Activated naive CD8-positive, alpha-beta T cell treated with anti-CD3 and anti-CD28 coated beads for 36 hours (primary cell): Measurements from ENCODE around the gene CALCR. TPM values are rescaled to one million over a fixed set of nuclear protein-coding genes. Genes with fewer than 3 reads are reported as not detected.
"Not testable (repeated sequence)": the region's sequence is repeated elsewhere in the genome, so short reads cannot be mapped to it uniquely, and the experiment has no call there.

Source experiments
- DNase-seq: peaks from one replicate; pipeline ENCODE4 v3.0.0; 2021
- H3K27ac Mint-ChIP-seq: one replicate; pipeline ENCODE4 v1.8.0; 2022; ENCODE audit warnings: mild to moderate bottlenecking, moderate library complexity, mixed read lengths
- H3K27me3 Mint-ChIP-seq: one replicate; pipeline ENCODE4 v1.8.0; 2022; ENCODE audit warnings: mild to moderate bottlenecking, mixed read lengths
- H3K36me3 Mint-ChIP-seq: one replicate; pipeline ENCODE4 v1.8.0; 2021; ENCODE audit warnings: mild to moderate bottlenecking, mixed read lengths
- H3K4me1 Mint-ChIP-seq: one replicate; pipeline ENCODE4 v1.8.0; 2021; ENCODE audit warnings: mixed read lengths
- H3K4me3 Mint-ChIP-seq: one replicate; pipeline ENCODE4 v1.8.0; 2022; ENCODE audit warnings: mild to moderate bottlenecking, moderate library complexity, mixed read lengths
- H3K9me3 Mint-ChIP-seq: one replicate; pipeline ENCODE4 v1.8.0; 2022; ENCODE audit warnings: mixed read lengths
- total RNA-seq, 2 experiments: library from RNA; stranded (reverse); gene quantifications; one replicate each; pipeline ENCODE4 v1.2.3, GENCODE V29; 2021

Gene CALCR
- total RNA-seq, 2 experiments from 2014 or later: not detected

DNA sequence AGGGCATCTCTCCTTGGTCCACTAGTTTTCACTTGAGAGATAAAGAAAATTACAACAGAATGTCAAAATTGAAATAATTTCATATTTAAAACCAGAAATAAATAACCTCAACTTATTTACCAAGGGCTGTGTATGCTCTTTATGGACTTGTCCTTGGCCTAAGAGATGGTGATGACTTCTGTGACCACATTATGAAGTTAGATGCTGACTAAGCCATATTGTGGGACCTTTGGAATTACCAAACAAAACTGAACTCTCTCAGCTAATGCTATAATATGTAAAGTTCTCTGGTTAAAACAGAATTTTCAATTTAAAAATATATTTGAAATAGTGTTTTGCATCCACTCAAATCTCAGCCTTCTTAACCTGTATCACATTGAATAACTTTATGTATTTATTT is 38.9 kb downstream of the CALCR start:
- no peak for DNase-seq
- Mint-ChIP-seq H3K27ac (no peak overlapping the region), H3K4me3 (no peak overlapping the region), H3K36me3 (no peaks in the 10 kb centered on the region), H3K4me1 (no peaks in the 10 kb centered on the region), H3K27me3 (no peaks in the 10 kb centered on the region), H3K9me3 (no peaks in the 10 kb centered on the region)

DNA sequence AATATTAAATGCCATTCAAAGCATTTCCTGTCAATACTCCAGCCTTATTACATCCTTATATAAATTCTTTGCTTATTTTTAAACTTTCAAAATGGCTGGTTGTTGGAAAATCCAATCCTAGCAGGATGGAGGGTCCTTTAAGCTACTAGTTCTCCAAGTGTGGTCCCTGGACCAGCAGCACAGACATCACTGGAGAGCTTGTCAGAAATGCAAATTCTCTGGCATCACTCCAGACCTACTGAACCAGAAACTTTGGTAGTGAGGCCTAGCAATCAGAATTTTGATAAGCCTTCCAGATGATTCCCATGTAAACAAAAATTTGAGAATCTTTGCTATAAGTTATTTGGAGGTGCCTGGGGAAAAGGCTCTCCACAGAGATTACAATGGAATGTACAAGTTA is 43.8 kb downstream of the CALCR start:
- Mint-ChIP-seq H3K27ac (no peak overlapping the region), H3K9me3 (no peaks in the 10 kb centered on the region), H3K27me3 (no peaks in the 10 kb centered on the region), H3K36me3 (no peaks in the 10 kb centered on the region), H3K4me3 (no peak overlapping the region), H3K4me1 (no peaks in the 10 kb centered on the region)
- DNase-seq: no peak

- H3K36me3 Mint-ChIP-seq: no peaks in the 10 kb centered on the region
- no peaks in the 10 kb centered on the region for H3K9me3 Mint-ChIP-seq
- no peaks in the 10 kb centered on the region for H3K4me1 Mint-ChIP-seq
- H3K27ac Mint-ChIP-seq: no peak overlapping the region
- no peaks in the 10 kb centered on the region for H3K27me3 Mint-ChIP-seq
- no peak for DNase-seq
- no peak overlapping the region for H3K4me3 Mint-ChIP-seq
Observed at GRCh38 chr7:93516834-93517233, 57.7 kb downstream of the CALCR start.

DNA sequence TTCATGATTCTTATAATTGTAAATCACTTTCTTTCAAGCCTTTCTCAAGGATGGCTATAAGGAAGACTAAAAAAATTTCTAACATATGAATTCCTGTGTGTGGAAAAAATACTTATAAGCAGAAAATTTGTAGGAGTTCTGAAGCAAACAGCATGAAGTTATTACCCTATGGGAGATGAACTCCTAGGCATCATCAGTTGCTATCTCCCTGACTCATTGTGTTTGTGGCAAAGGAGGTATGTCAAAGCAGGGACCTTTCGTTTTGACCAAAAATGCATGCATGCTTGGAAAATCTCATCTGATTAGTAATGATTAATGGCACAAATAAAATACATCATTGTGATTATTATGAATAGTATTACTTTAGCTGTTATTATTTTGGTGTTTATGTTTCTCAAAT is 59.4 kb downstream of the CALCR start:
- Mint-ChIP-seq H3K4me3 (no peak overlapping the region), H3K9me3 (no peaks in the 10 kb centered on the region), H3K27ac (no peak overlapping the region), H3K36me3 (no peaks in the 10 kb centered on the region), H3K27me3 (no peaks in the 10 kb centered on the region), H3K4me1 (no peaks in the 10 kb centered on the region)
- DNase-seq: no peak

DNA sequence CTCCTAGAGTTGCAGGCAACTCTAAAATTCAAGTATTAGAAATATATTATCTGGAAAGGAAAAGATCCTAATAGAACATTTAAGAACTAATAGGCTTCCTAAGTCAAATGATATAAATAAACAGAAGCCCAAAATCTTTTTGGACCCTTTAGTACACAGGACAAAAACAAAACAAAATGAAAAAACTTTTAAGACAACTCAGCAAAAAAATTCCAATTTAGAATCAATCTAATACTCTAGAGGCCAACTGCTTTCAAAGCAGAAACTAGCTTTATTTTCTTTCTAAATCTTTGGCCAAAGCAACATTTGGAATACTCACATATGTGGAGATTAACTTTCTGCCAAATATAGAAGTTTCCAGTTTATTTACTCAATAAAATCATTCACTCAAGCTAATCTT is 65.2 kb downstream of the CALCR start:
- no peaks in the 10 kb centered on the region for H3K9me3 Mint-ChIP-seq
- no peak for DNase-seq
- no peak overlapping the region for H3K27ac Mint-ChIP-seq
- H3K4me3 Mint-ChIP-seq: no peak overlapping the region
- H3K36me3 Mint-ChIP-seq: no peaks in the 10 kb centered on the region
- H3K27me3 Mint-ChIP-seq: no peaks in the 10 kb centered on the region
- no peaks in the 10 kb centered on the region for H3K4me1 Mint-ChIP-seq

DNA sequence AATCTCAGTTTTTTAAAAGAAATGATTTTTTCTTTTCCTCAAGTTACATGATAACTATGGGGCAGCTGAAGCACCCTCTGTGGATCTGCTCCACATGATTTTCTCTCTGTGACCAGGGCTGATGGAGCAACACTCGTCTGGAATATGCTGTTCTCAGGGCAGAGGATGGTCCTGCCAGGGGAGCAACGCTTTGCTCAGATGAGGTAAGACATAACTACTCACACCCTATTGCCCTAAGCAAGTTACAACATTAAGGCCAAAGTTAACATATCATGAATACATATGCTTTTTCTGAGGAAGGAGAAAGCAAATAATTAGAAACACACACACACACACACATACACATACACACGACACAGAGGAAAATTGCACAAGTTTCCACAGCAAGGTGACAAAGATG is 71.4 kb downstream of the CALCR start:
- Mint-ChIP-seq H3K4me3 (no peak overlapping the region), H3K27me3 (no peaks in the 10 kb centered on the region), H3K36me3 (no peaks in the 10 kb centered on the region), H3K4me1 (no peaks in the 10 kb centered on the region), H3K9me3 (no peaks in the 10 kb centered on the region), H3K27ac (no peak overlapping the region)
- no peak for DNase-seq

DNA sequence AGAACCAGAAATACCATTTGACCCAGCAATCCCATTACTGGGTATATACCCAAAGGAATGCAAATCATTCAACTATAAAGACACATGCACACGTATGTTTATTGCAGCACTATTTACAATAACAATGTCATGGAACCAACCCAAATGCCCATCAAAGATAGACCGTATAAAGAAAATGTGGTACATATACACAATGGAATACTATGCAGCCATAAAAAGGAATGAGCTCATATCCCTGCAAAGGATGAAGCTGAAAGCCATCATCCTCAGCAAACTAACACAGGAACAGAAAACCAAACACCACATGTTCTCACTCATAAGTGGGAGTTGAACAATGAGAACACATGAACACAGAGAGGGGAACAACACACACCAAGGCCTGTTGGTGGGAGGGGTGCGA is 82.7 kb downstream of the CALCR start:
- not testable (repeated sequence) for H3K4me1 Mint-ChIP-seq, H3K4me3 Mint-ChIP-seq, H3K36me3 Mint-ChIP-seq, H3K9me3 Mint-ChIP-seq, H3K27me3 Mint-ChIP-seq, DNase-seq, H3K27ac Mint-ChIP-seq

DNA sequence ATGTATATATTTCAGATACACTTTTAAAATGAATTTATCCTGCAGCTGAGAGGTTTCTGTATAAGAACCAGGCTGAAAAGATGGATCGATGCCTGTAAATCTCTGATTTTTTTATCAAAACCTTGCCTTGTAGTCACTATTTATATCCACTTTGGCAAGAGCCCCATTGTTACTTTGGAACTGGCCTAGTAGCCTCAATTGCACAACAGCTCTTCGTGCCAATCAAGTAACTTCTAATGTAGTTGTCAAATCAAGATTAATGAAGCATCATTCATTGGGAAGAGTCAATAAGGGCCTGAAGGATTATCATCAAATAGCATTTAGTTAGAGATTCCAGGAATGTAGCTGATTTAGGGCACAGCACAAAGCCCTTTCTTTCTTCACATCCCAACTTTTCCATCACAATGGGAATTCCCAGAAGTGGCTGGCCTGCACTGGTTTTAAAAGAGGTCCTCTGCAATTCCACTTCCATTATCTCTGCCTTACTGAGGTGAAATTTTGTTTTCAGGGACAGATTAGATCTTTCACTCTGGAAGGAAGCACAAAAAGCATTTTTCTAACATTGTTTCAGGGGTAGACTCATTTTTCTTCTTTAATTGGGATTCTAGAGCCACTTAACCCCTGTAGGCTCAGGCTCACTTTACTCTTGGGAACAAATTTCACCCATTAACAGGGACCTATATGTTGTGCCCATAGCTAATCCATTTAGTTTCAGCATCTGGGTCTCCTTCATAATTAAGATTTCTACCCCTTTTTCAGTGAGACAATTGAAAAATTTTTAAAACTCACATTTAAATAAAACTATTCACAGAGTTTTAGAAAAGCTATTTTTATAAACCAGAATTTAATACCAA is 97.8 kb downstream of the CALCR start:
- no peak for DNase-seq
- Mint-ChIP-seq H3K27ac (no peak overlapping the region), H3K4me3 (no peak overlapping the region), H3K36me3 (no peaks in the 10 kb centered on the region), H3K9me3 (no peaks in the 10 kb centered on the region), H3K4me1 (peaks cover 3% of the 10 kb centered on the region), H3K27me3 (no peaks in the 10 kb centered on the region)

- Mint-ChIP-seq H3K9me3 (no peaks in the 10 kb centered on the region), H3K36me3 (no peaks in the 10 kb centered on the region), H3K4me3 (no peak overlapping the region), H3K4me1 (peaks cover 3% of the 10 kb centered on the region), H3K27me3 (no peaks in the 10 kb centered on the region), H3K27ac (no peak overlapping the region)
- no peak for DNase-seq
Observed at GRCh38 chr7:93475811-93476210, 98.7 kb downstream of the CALCR start.

- DNase-seq: no peak
- no peaks in the 10 kb centered on the region for H3K27me3 Mint-ChIP-seq
- no peaks in the 10 kb centered on the region for H3K36me3 Mint-ChIP-seq
- H3K4me1 Mint-ChIP-seq: no peaks in the 10 kb centered on the region
- H3K27ac Mint-ChIP-seq: no peak overlapping the region
- no peaks in the 10 kb centered on the region for H3K9me3 Mint-ChIP-seq
- H3K4me3 Mint-ChIP-seq: no peak overlapping the region
Observed at GRCh38 chr7:93471456-93471855, 103.1 kb downstream of the CALCR start.

- Mint-ChIP-seq H3K9me3 (no peaks in the 10 kb centered on the region), H3K4me1 (no peaks in the 10 kb centered on the region), H3K27me3 (no peaks in the 10 kb centered on the region), H3K4me3 (no peak overlapping the region), H3K36me3 (no peaks in the 10 kb centered on the region), H3K27ac (no peak overlapping the region)
- DNase-seq: no peak
Observed at GRCh38 chr7:93463764-93464163, 110.8 kb downstream of the CALCR start.

DNA sequence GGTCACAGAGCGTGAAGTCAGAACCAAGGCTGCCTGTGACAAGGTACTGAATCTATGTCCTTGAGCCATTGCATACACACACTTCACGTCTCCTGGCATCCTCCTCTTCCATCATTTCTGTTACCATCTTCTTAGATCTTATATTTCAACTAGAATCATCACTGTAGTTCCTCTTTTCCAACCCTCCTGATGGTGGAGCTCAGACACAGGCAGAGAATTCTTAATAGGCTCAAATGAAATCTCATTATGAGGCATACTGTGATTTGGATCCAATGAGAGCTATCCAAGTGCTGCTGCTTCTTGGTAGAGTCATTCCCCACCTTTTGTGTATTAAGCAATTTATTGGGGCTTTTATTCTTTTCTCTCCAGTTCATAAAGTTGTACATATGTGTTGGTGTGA is 113.2 kb downstream of the CALCR start:
- no peak for DNase-seq
- Mint-ChIP-seq H3K27ac (no peak overlapping the region), H3K4me3 (no peak overlapping the region), H3K36me3 (no peaks in the 10 kb centered on the region), H3K4me1 (no peaks in the 10 kb centered on the region), H3K9me3 (no peaks in the 10 kb centered on the region), H3K27me3 (no peaks in the 10 kb centered on the region)

DNA sequence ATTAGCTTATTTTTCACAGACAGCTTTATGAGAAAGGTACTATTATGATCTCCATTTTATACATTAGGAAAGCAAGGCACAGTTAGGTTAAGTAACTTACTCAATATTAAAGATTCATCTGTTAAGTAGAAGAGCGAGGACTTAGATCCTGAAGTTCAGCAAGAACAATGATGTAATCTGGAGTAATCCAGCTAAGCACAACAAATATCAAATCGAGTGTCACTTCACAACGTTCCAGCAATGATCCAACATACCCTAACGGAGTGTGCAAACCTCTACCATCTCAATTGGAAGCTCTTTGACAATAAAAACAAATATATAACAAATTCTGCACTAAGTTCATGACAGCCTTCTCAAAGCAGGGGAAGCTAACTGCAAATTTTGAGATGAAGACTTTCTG is 121.3 kb downstream of the CALCR start:
- no peak overlapping the region for H3K4me3 Mint-ChIP-seq
- DNase-seq: no peak

DNA sequence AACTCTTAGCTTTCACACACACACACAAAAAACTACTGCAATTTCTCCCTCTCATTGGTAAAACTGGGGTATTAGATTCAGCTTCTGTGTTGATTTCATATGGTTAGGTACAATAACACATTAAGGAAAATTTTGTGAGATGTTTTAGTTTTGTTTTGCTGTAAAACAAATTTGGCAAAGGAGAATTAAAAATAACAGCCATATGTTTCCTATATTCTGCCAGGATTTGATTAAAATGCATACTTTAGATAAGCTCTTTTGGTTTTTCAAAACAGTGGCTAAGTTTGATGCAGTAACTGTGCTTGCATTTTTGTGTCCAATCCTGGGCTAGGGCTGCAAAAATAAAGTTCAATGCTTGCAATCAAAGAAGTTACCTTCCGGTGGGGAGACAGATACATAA is 126.3 kb downstream of the CALCR start:
- H3K27me3 Mint-ChIP-seq: peaks cover 3% of the 10 kb centered on the region
- H3K27ac Mint-ChIP-seq: no peak overlapping the region
- H3K36me3 Mint-ChIP-seq: no peaks in the 10 kb centered on the region
- no peak overlapping the region for H3K4me3 Mint-ChIP-seq
- no peak for DNase-seq
- no peaks in the 10 kb centered on the region for H3K4me1 Mint-ChIP-seq
- no peaks in the 10 kb centered on the region for H3K9me3 Mint-ChIP-seq

More for the DNA sequence above, 121.3 kb downstream of the CALCR start:
- H3K36me3 Mint-ChIP-seq: no peaks in the 10 kb centered on the region
- H3K9me3 Mint-ChIP-seq: no peaks in the 10 kb centered on the region
- no peak overlapping the region for H3K27ac Mint-ChIP-seq
- no peaks in the 10 kb centered on the region for H3K4me1 Mint-ChIP-seq
- H3K27me3 Mint-ChIP-seq: peaks cover 6% of the 10 kb centered on the region

- H3K4me3 Mint-ChIP-seq: no peak overlapping the region
- H3K27ac Mint-ChIP-seq: no peak overlapping the region
- no peak for DNase-seq
- no peaks in the 10 kb centered on the region for H3K9me3 Mint-ChIP-seq
- H3K27me3 Mint-ChIP-seq: no peaks in the 10 kb centered on the region
- H3K36me3 Mint-ChIP-seq: no peaks in the 10 kb centered on the region
- no peaks in the 10 kb centered on the region for H3K4me1 Mint-ChIP-seq
Observed at GRCh38 chr7:93447509-93447908, 127.0 kb downstream of the CALCR start.

DNA sequence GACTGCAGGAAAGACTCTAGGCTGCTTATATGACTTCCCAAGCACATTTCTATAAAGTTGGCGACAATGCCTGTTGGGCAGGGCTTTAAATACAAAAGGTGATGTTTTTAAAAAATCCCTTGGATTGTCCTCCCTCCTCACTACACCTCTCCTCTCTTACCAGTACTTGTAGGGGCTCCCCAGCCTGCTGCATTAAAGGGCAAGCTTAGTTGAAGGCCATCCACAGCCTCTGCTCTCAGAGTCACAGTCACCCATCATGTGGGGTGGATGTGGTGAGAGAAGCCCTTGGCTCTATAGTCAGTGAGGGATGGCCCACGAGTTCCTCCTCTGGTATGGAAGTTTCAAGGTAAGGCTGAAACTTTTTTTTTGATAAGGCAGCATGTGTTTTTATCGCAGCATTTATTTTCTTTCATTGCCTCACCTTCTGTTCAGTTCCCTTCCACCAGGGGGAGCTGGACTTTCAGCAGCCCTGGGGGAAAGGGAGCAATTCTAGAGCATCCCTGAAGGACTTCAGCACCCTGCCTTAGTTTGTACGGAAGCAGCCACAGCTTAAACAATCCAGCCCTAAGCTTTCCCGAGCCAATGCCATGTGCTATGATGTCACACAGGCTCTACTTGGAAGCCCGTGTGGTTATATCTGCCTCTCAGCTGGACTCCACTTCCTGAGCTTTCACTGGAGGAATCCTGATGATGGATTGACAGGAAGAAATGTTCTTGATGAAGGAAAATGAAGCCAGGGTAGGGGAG is 131.9 kb downstream of the CALCR start:
- no peaks in the 10 kb centered on the region for H3K4me1 Mint-ChIP-seq
- H3K9me3 Mint-ChIP-seq: no peaks in the 10 kb centered on the region

More for the DNA sequence above, 131.9 kb downstream of the CALCR start:
- H3K36me3 Mint-ChIP-seq: no peaks in the 10 kb centered on the region
- H3K27ac Mint-ChIP-seq: no peak overlapping the region
- H3K27me3 Mint-ChIP-seq: no peaks in the 10 kb centered on the region
- DNase-seq: peak; percentile 27
- H3K4me3 Mint-ChIP-seq: no peak overlapping the region
